ENCODE measurements around the gene STOML1. TPM values are rescaled to one million over a fixed set of nuclear protein-coding genes. Genes with fewer than 3 reads are reported as not detected.
"Not testable (repeated sequence)": the region's sequence is repeated elsewhere in the genome, so short reads cannot be mapped to it uniquely, and the experiment has no call there.

The STOML1 gene
- total RNA-seq, 1 donor, result 14.1 TPM

GRCh38 chr15:73973683-73974200 lies 18.4 kb downstream of the STOML1 start:
- not testable (repeated sequence) for H3K4me3 ChIP-seq (ENCODE audit: insufficient read depth, low read length); H3K27ac ChIP-seq (ENCODE audit: low read depth, low read length); H3K9me3 ChIP-seq (ENCODE audit: low read depth, low read length); H3K79me2 ChIP-seq (ENCODE audit: insufficient read depth, low read length); H3K36me3 ChIP-seq (ENCODE audit: insufficient read depth, low read length); H3K4me2 ChIP-seq (ENCODE audit: insufficient read depth, low read length); H2AFZ ChIP-seq (ENCODE audit: low read length); DNase-seq (ENCODE audit: insufficient read length, low spot score, missing footprints); H3K27me3 ChIP-seq (ENCODE audit: insufficient read depth, low read length); H4K20me1 ChIP-seq (ENCODE audit: insufficient read depth, low read length)
- H3K4me1 ChIP-seq (ENCODE audit: insufficient read depth, low read length), result peaks cover 10% of the 10 kb centered on the region

- peak overlapping the region; percentile 84 for H3K4me2 ChIP-seq (ENCODE audit: insufficient read depth, low read length)
- peak; percentile 93 for TF ChIP-seq CTCF (IDR thresholded peaks at IDR 0.05; ENCODE audit: extremely low read depth, low read depth, low read length)
- no peak overlapping the region for H3K27ac ChIP-seq (ENCODE audit: low read depth, low read length)
- no peaks in the 10 kb centered on the region for H3K27me3 ChIP-seq (ENCODE audit: insufficient read depth, low read length)
- H2AFZ ChIP-seq (ENCODE audit: low read length), result peak overlapping the region; percentile 94
- H3K4me3 ChIP-seq (ENCODE audit: insufficient read depth, low read length), result peak overlapping the region; percentile 59
- peaks cover 10% of the 10 kb centered on the region for H3K4me1 ChIP-seq (ENCODE audit: insufficient read depth, low read length)
- H4K20me1 ChIP-seq (ENCODE audit: insufficient read depth, low read length), result no peaks in the 10 kb centered on the region
- no peaks in the 10 kb centered on the region for H3K36me3 ChIP-seq (ENCODE audit: insufficient read depth, low read length)
- H3K9me3 ChIP-seq (ENCODE audit: low read depth, low read length), result no peaks in the 10 kb centered on the region
- no peaks in the 10 kb centered on the region for H3K79me2 ChIP-seq (ENCODE audit: insufficient read depth, low read length)
- peak; percentile 97 for DNase-seq (ENCODE audit: insufficient read length, low spot score, missing footprints)
These were observed 19.0 kb downstream of the STOML1 start for GRCh38 chr15:73972984-73973682.

DNA sequence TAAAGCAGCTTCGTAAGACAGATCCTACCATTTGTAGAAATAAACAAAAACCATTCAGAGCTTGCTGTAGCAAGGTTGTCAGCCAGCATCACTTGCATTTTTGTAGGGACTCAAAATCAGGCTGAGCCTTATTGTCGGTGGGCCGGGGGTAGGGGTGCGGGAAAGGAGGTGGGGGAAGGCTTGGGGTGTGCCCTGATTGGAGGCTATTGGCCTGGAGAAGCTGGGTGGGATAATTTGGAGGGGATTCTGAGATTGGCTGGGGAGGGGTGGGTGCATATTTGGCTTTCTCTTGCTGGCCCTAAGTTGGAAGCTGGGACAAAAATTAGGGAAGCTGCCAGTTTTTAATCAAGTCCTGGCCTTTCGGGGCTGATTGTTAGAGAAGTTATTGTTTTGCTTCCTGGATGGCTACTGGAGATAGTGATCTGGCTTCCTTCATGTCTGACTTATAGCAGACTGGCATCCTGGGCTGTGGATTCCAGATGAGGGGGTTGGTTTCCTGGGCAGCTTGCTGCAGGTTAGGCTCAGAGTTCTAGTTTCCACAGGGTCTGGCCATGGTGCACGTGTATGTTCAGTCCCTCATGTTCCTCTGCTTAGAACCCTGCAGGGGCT lies 22.8 kb downstream of the STOML1 start:
- H3K4me3 ChIP-seq (ENCODE audit: insufficient read depth, low read length), result no peak overlapping the region
- no peaks in the 10 kb centered on the region for H3K79me2 ChIP-seq (ENCODE audit: insufficient read depth, low read length)
- peaks cover 32% of the 10 kb centered on the region for H3K4me1 ChIP-seq (ENCODE audit: insufficient read depth, low read length)
- no peak for DNase-seq (ENCODE audit: insufficient read length, low spot score, missing footprints)
- no peak for TF ChIP-seq CTCF (IDR thresholded peaks at IDR 0.05; ENCODE audit: extremely low read depth, low read depth, low read length)
- H3K9me3 ChIP-seq (ENCODE audit: low read depth, low read length), result no peaks in the 10 kb centered on the region
- no peaks in the 10 kb centered on the region for H4K20me1 ChIP-seq (ENCODE audit: insufficient read depth, low read length)
- no peak overlapping the region for H3K27ac ChIP-seq (ENCODE audit: low read depth, low read length)
- no peaks in the 10 kb centered on the region for H3K27me3 ChIP-seq (ENCODE audit: insufficient read depth, low read length)
- H3K36me3 ChIP-seq (ENCODE audit: insufficient read depth, low read length), result no peaks in the 10 kb centered on the region
- H2AFZ ChIP-seq (ENCODE audit: low read length), result peak overlapping the region; percentile 34
- no peak overlapping the region for H3K4me2 ChIP-seq (ENCODE audit: insufficient read depth, low read length)

- no peaks in the 10 kb centered on the region for H3K79me2 ChIP-seq (ENCODE audit: insufficient read depth, low read length)
- no peaks in the 10 kb centered on the region for H3K36me3 ChIP-seq (ENCODE audit: insufficient read depth, low read length)
- peaks cover 32% of the 10 kb centered on the region for H3K4me1 ChIP-seq (ENCODE audit: insufficient read depth, low read length)
- H2AFZ ChIP-seq (ENCODE audit: low read length), result no peak overlapping the region
- H3K4me3 ChIP-seq (ENCODE audit: insufficient read depth, low read length), result no peak overlapping the region
- no peak overlapping the region for H3K4me2 ChIP-seq (ENCODE audit: insufficient read depth, low read length)
- no peaks in the 10 kb centered on the region for H3K9me3 ChIP-seq (ENCODE audit: low read depth, low read length)
- no peaks in the 10 kb centered on the region for H4K20me1 ChIP-seq (ENCODE audit: insufficient read depth, low read length)
- no peaks in the 10 kb centered on the region for H3K27me3 ChIP-seq (ENCODE audit: insufficient read depth, low read length)
- TF ChIP-seq CTCF (IDR thresholded peaks at IDR 0.05; ENCODE audit: extremely low read depth, low read depth, low read length), result no peak
- no peak for DNase-seq (ENCODE audit: insufficient read length, low spot score, missing footprints)
- H3K27ac ChIP-seq (ENCODE audit: low read depth, low read length), result no peak overlapping the region
These were observed 23.6 kb downstream of the STOML1 start for GRCh38 chr15:73968461-73968860.
